Liver (tissue), 3 donors: ENCODE results near the gene ANXA10.

Source experiments
- ATF3 ChIP-seq: IDR thresholded peaks from 2 replicates; pipeline ENCODE4 v1.6.1; 2016; ENCODE audit warnings: antibody characterized with exemption
- CTCF ChIP-seq: fragments of 150-350 bp; IDR thresholded peaks from 2 replicates; pipeline ENCODE4 v1.5.1; 2017; ENCODE audit warnings: improper control_type of control experiment, low read depth, low read length; ENCODE audit not compliant: missing input control
- EGR1 ChIP-seq, 2 donors: IDR thresholded peaks; 2 replicates each; pipeline ENCODE4 v1.6.1; 2016 to 2018; ENCODE audit warnings: antibody characterized with exemption in 2 of 2, low read depth in 2 of 2
- FOXA1 ChIP-seq: IDR thresholded peaks from 2 replicates; pipeline ENCODE4 v1.6.1; 2016; ENCODE audit warnings: antibody characterized with exemption
- GABPA ChIP-seq, 2 donors: IDR thresholded peaks in 1 of 2; conservative IDR thresholded peaks in 1 of 2; 2 replicates each; pipeline ENCODE4 v1.6.1; 2016; ENCODE audit warnings: antibody characterized with exemption in 2 of 2, mild to moderate bottlenecking in 1 of 2, moderate library complexity in 1 of 2
- JUND ChIP-seq, 2 donors: IDR thresholded peaks; 2 replicates each; pipeline ENCODE4 v1.6.1; 2016; ENCODE audit warnings: antibody characterized with exemption in 2 of 2
- RAD21 ChIP-seq, 2 donors: IDR thresholded peaks; 2 replicates each; pipeline ENCODE4 v1.6.1; 2016; ENCODE audit warnings: antibody characterized with exemption in 2 of 2, mild to moderate bottlenecking in 2 of 2
- RXRA ChIP-seq, 2 donors: IDR thresholded peaks; 2 replicates each; pipeline ENCODE4 v1.6.1; 2017 to 2018; ENCODE audit warnings: antibody characterized with exemption in 2 of 2, mild to moderate bottlenecking in 1 of 2
- SP1 ChIP-seq: IDR thresholded peaks from 2 replicates; pipeline ENCODE4 v1.6.1; 2018; ENCODE audit warnings: antibody characterized with exemption, mild to moderate bottlenecking
- TAF1 ChIP-seq: conservative IDR thresholded peaks from 2 replicates; pipeline ENCODE4 v1.6.1; 2016; ENCODE audit warnings: antibody characterized with exemption, mild to moderate bottlenecking
- YY1 ChIP-seq: IDR thresholded peaks from 2 replicates; pipeline ENCODE4 v1.6.1; 2016; ENCODE audit warnings: antibody characterized with exemption, mild to moderate bottlenecking
- TF ChIP-seq, protein P1 (sequence below): IDR thresholded peaks from 2 replicates; pipeline ENCODE4 v1.6.1; 2016; ENCODE audit warnings: antibody characterized with exemption, mild to moderate bottlenecking
- TF ChIP-seq, protein P2 (sequence below): IDR thresholded peaks from 2 replicates; pipeline ENCODE4 v1.6.1; 2016; ENCODE audit warnings: antibody characterized with exemption
- TF ChIP-seq, protein P3 (sequence below): IDR thresholded peaks from 2 replicates; pipeline ENCODE4 v1.6.1; 2016; ENCODE audit warnings: antibody characterized with exemption
- donor health status: healthy.
- donor health status: healthy.

- no peak for TF ChIP-seq CTCF
- TF ChIP-seq JUND (IDR thresholded peaks at IDR 0.05): no peak
- no peak for TF ChIP-seq SP1
- TF ChIP-seq, protein P1, sequence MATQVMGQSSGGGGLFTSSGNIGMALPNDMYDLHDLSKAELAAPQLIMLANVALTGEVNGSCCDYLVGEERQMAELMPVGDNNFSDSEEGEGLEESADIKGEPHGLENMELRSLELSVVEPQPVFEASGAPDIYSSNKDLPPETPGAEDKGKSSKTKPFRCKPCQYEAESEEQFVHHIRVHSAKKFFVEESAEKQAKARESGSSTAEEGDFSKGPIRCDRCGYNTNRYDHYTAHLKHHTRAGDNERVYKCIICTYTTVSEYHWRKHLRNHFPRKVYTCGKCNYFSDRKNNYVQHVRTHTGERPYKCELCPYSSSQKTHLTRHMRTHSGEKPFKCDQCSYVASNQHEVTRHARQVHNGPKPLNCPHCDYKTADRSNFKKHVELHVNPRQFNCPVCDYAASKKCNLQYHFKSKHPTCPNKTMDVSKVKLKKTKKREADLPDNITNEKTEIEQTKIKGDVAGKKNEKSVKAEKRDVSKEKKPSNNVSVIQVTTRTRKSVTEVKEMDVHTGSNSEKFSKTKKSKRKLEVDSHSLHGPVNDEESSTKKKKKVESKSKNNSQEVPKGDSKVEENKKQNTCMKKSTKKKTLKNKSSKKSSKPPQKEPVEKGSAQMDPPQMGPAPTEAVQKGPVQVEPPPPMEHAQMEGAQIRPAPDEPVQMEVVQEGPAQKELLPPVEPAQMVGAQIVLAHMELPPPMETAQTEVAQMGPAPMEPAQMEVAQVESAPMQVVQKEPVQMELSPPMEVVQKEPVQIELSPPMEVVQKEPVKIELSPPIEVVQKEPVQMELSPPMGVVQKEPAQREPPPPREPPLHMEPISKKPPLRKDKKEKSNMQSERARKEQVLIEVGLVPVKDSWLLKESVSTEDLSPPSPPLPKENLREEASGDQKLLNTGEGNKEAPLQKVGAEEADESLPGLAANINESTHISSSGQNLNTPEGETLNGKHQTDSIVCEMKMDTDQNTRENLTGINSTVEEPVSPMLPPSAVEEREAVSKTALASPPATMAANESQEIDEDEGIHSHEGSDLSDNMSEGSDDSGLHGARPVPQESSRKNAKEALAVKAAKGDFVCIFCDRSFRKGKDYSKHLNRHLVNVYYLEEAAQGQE: no peak
- TF ChIP-seq, protein P2, sequence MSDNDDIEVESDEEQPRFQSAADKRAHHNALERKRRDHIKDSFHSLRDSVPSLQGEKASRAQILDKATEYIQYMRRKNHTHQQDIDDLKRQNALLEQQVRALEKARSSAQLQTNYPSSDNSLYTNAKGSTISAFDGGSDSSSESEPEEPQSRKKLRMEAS: no peak
- TF ChIP-seq YY1: no peak
- no peak for TF ChIP-seq GABPA (IDR thresholded peaks at IDR 0.05 in 1 of 2, conservative IDR thresholded peaks at IDR 0.05 in 1 of 2)
- TF ChIP-seq RAD21 (IDR thresholded peaks at IDR 0.05): no peak
- no peak for TF ChIP-seq ATF3
- TF ChIP-seq, protein P3, sequence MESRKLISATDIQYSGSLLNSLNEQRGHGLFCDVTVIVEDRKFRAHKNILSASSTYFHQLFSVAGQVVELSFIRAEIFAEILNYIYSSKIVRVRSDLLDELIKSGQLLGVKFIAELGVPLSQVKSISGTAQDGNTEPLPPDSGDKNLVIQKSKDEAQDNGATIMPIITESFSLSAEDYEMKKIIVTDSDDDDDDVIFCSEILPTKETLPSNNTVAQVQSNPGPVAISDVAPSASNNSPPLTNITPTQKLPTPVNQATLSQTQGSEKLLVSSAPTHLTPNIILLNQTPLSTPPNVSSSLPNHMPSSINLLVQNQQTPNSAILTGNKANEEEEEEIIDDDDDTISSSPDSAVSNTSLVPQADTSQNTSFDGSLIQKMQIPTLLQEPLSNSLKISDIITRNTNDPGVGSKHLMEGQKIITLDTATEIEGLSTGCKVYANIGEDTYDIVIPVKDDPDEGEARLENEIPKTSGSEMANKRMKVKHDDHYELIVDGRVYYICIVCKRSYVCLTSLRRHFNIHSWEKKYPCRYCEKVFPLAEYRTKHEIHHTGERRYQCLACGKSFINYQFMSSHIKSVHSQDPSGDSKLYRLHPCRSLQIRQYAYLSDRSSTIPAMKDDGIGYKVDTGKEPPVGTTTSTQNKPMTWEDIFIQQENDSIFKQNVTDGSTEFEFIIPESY: no peak
- TF ChIP-seq TAF1: no peak
- TF ChIP-seq EGR1 (IDR thresholded peaks at IDR 0.05; ENCODE audit: low read depth in 2 of 2): no peak
- no peak for TF ChIP-seq FOXA1
- TF ChIP-seq RXRA (IDR thresholded peaks at IDR 0.05): no peak
These were observed 36.3 kb downstream of the ANXA10 start for GRCh38 chr4:168128601-168129000.
